GM12865 (cell line): ENCODE results near the gene PBRM1.

Experiments used
- DNase-seq: peaks from one replicate; pipeline ENCODE4 v3.0.0; 2010; ENCODE audit warnings: low read depth
- H3K4me3 ChIP-seq: 2 replicates; pipeline ENCODE4 v1.5.1; 2011; ENCODE audit warnings: mild to moderate bottlenecking, low read depth, low read length, control low read depth
- TF ChIP-seq, protein P1 (sequence below): IDR thresholded peaks from 2 replicates; pipeline ENCODE4 v1.5.1; 2011; ENCODE audit warnings: low read length, control low read depth, low read depth, inconsistent platforms; ENCODE audit not compliant: insufficient read depth; ENCODE audit errors: missing control alignments

Gene PBRM1

DNA sequence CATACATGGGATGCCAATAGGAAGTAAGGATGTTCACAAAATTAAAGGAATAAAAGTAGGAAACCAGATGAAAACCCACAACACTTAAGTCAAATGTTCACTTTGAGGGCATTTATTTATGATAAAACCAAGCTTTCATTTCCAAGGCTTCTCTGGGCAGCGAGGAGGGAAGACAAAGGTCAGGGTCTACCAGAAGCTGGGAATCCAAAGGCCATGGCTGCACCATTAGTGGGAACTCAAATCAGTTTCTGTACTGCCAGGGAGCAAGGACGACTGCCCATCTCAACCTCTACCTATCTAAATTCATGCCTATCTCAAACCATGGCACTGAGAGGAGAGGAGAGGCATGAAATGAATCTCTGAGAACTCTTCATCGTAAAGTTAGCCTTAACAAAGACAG lies 22.6 kb downstream of the PBRM1 start:
- H3K4me3 ChIP-seq, result no peak overlapping the region
- no peak for DNase-seq
- TF ChIP-seq, protein P1, sequence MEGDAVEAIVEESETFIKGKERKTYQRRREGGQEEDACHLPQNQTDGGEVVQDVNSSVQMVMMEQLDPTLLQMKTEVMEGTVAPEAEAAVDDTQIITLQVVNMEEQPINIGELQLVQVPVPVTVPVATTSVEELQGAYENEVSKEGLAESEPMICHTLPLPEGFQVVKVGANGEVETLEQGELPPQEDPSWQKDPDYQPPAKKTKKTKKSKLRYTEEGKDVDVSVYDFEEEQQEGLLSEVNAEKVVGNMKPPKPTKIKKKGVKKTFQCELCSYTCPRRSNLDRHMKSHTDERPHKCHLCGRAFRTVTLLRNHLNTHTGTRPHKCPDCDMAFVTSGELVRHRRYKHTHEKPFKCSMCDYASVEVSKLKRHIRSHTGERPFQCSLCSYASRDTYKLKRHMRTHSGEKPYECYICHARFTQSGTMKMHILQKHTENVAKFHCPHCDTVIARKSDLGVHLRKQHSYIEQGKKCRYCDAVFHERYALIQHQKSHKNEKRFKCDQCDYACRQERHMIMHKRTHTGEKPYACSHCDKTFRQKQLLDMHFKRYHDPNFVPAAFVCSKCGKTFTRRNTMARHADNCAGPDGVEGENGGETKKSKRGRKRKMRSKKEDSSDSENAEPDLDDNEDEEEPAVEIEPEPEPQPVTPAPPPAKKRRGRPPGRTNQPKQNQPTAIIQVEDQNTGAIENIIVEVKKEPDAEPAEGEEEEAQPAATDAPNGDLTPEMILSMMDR, result no peak

DNA sequence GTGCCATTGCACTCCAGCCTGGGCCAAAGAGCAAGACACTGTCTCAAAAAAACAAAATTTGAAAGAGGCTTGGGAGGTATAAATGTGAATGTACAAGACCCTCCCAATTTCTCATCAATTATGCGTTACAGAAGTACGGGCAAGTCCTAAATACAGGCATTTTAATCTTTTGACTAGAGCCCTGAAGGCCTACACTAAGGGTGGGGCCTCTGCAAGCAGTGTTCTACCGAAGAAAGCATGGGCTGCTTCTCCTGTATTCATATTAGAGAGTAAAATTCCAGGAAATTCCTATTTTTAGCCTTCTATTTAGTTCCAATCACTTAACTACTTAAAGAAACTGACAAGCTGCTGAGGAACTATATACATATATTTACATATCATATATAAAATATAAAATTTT lies 25.7 kb downstream of the PBRM1 start:
- DNase-seq, result no peak
- TF ChIP-seq, protein P1, result no peak
- H3K4me3 ChIP-seq, result no peak overlapping the region

DNA sequence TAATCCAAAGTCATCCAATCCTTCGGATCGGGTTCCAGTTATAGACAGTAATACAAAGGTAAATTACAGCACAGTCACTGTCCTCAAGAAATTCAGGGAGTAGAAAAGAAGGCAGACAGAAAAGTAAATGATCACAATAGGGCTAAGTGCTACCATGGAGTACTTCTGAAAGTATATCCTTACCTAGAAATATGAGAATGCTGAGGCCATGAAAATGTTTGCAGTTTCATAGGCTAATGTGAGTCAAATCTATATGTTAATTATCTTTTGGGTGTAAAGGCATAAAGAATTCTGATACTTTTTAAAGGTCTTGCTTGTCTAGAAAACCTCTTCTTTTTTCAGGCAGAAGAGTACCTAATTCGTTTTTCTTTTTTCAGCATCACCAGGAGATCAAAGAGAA lies 29.8 kb downstream of the PBRM1 start:
- H3K4me3 ChIP-seq, result no peak overlapping the region
- DNase-seq, result no peak
- TF ChIP-seq, protein P1, result no peak

DNA sequence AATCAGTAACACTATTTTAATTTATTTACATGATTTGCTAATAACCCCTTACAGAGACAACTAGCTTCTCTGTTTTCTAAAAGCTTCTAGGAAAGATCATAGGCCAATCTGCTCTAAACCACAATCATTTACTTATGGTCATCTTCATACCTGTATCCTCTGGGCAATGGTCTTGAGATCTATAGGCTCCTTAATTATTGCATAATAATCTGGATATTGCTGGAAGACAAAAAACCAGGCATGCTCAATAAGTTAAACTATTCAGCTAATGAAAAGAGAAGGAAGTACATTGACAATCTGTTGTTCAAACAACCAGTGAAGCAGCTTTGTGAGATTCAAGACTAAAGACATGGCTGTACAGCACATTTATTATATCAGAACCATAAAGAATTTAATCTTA lies 34.1 kb downstream of the PBRM1 start:
- DNase-seq, result no peak
- TF ChIP-seq, protein P1, result no peak
- no peak overlapping the region for H3K4me3 ChIP-seq

DNA sequence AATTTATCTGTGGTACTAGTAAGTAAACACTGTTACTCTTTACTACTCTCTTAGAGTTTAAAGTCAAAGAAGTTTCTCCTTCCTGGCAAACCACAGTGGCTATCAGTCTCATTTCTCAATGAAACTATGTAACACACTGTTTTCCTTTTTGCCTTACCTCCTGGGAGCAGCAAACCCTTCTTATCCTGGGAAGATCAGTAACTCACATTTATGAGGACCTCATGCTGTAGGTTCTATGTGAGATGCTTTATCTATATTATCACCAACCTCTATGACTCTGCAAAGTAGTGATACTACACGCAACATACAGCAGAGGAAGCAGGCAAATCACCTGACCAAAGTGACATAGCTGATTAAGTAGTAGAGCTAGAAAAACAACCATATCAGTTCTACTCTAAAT lies 35.3 kb downstream of the PBRM1 start:
- no peak overlapping the region for H3K4me3 ChIP-seq
- TF ChIP-seq, protein P1, result no peak
- DNase-seq, result no peak

DNA sequence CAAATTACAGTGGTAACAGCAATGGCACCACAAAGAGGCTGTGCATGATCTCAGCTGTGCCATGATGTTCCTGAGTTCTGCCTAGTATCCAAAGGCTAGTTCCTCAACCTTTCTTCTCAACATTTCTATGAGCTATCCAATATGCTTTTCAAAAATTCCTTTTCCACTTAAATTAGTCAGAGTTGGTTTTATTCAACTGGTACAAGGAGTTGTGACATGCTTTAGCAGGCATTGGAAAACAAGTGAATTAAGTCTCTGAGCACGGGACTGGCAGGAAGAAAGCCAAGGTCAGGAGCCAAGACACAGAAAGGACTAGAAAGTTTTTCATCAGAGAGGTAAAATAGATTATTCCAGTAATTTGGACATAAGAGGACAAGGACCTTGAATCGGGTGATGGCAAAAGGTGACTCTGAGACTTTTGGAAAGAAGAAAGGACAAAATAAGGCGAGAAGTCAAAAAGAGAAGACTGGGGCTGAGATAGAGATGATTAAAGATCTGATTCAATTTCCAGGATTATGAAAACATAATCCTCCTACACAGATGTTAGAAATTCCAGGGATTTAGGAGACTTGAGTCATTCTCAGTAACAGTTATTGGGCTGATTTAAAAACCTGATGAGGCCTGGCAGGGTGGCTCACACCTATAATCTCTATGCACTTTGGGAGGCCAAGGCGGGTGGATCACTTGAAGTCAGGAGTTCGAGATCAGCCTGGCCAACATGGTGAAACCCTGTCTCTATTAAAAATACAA lies 36.1 kb downstream of the PBRM1 start:
- TF ChIP-seq, protein P1, result no peak
- no peak for DNase-seq
- H3K4me3 ChIP-seq, result no peak overlapping the region

DNA sequence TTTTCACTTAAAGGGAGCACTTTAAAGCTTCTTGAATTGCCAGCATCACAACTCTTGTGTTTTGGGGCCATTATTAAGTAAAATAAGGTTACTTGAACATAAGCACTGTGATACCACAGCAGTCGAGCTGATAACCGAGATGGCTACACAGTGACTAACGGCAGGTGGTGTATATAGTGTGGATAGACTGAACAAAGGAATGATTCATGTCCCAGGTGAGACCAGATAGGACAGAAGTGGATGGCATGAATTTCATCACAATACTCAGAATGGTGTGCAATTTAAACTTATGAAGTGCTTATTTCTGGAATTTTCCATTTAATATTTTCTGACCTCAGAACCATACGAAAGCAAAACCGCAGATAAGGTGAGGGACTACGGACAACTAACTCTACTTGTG lies 40.2 kb downstream of the PBRM1 start:
- H3K4me3 ChIP-seq, result no peak overlapping the region
- DNase-seq, result no peak
- TF ChIP-seq, protein P1, result no peak
